WTC11 (cell line): ENCODE results near the gene WDR1. TPM values are rescaled to one million over a fixed set of nuclear protein-coding genes. Genes with fewer than 3 reads are reported as not detected.

ENCODE experiments used
- ATAC-seq: fragments of 200-7000 bp; cut with Tn5 transposase; 2 replicates; pipeline ENCODE4 v1.10.0; 2021; ENCODE audit warnings: mild to moderate bottlenecking, moderate library complexity
- CTCF ChIA-PET: fragments of 300-600 bp; sonication (Branson Sonifier 250); formaldehyde crosslinking; loops from one replicate; lab custom pipeline; 2021; ENCODE audit warnings: antibody characterized with exemption; lab: Charles Lee
- POLR2A ChIA-PET: fragments of 350-600 bp; sonication (Branson Sonifier 250); formaldehyde crosslinking; loops from one replicate; lab custom pipeline; 2021; ENCODE audit warnings: antibody characterized with exemption; lab: Charles Lee
- DNase-seq: peaks from one replicate; pipeline ENCODE4 v3.0.0; 2021; ENCODE audit warnings: low spot score
- H3K27ac Mint-ChIP-seq: 2 replicates; pipeline ENCODE4 v1.8.0; 2021; ENCODE audit warnings: mixed read lengths
- H3K27me3 Mint-ChIP-seq: 2 replicates; pipeline ENCODE4 v1.8.0; 2021; ENCODE audit warnings: low read depth, mild to moderate bottlenecking, moderate library complexity, mixed read lengths
- H3K36me3 Mint-ChIP-seq: 2 replicates; pipeline ENCODE4 v1.8.0; 2021; ENCODE audit warnings: mixed read lengths
- H3K4me1 Mint-ChIP-seq: 2 replicates; pipeline ENCODE4 v1.8.0; 2022; ENCODE audit warnings: mixed read lengths
- H3K4me3 Mint-ChIP-seq: 2 replicates; pipeline ENCODE4 v1.8.0; 2021; ENCODE audit warnings: mild to moderate bottlenecking, moderate library complexity, mixed read lengths
- H3K9me3 Mint-ChIP-seq: 2 replicates; pipeline ENCODE4 v1.8.0; 2021; ENCODE audit warnings: mixed read lengths
- AR ChIP-seq: fragments of 250-450 bp; sonication (Bioruptor Pico); IDR thresholded peaks from 2 replicates; pipeline ENCODE4 v1.9.0; 2021; ENCODE audit warnings: mild to moderate bottlenecking
- CREM ChIP-seq: sonication (generic); formaldehyde crosslinking; IDR thresholded peaks from 2 replicates; pipeline ENCODE4 v1.8.1; 2022; ENCODE audit warnings: mild to moderate bottlenecking, missing genetic modification reagents, moderate library complexity
- ETV6 ChIP-seq: sonication (generic); formaldehyde crosslinking; IDR thresholded peaks from 2 replicates; pipeline ENCODE4 v1.8.1; 2022; ENCODE audit warnings: mild to moderate bottlenecking, missing genetic modification reagents
- NR2C2 ChIP-seq: sonication (generic); formaldehyde crosslinking; IDR thresholded peaks from 2 replicates; pipeline ENCODE4 v1.8.0; 2022; ENCODE audit warnings: mild to moderate bottlenecking, missing genetic modification reagents
- PRDM15 ChIP-seq: sonication (generic); formaldehyde crosslinking; IDR thresholded peaks from 2 replicates; pipeline ENCODE4 v1.8.0; 2022; ENCODE audit warnings: missing genetic modification reagents
- SMAD4 ChIP-seq: sonication (generic); formaldehyde crosslinking; IDR thresholded peaks from 2 replicates; pipeline ENCODE4 v1.8.0; 2022; ENCODE audit warnings: mild to moderate bottlenecking, missing genetic modification reagents
- STAT6 ChIP-seq: sonication (generic); formaldehyde crosslinking; conservative IDR thresholded peaks from 2 replicates; pipeline ENCODE4 v1.8.1; 2023; ENCODE audit warnings: mild to moderate bottlenecking, low read depth, missing genetic modification reagents, moderate library complexity
- TEAD4 ChIP-seq: sonication (generic); formaldehyde crosslinking; IDR thresholded peaks from 2 replicates; pipeline ENCODE4 v1.8.0; 2022; ENCODE audit warnings: mild to moderate bottlenecking, missing genetic modification reagents
- ZNF121 ChIP-seq: sonication (generic); formaldehyde crosslinking; IDR thresholded peaks from 2 replicates; pipeline ENCODE4 v1.8.0; 2023; ENCODE audit warnings: missing genetic modification reagents
- ZNF219 ChIP-seq: sonication (generic); formaldehyde crosslinking; IDR thresholded peaks from 2 replicates; pipeline ENCODE4 v1.8.0; 2023; ENCODE audit warnings: missing genetic modification reagents, mild to moderate bottlenecking, borderline replicate concordance
- ZNF671 ChIP-seq: fragments of 250-450 bp; sonication (Bioruptor Pico); IDR thresholded peaks from 2 replicates; pipeline ENCODE4 v1.8.0; 2021; ENCODE audit warnings: mild to moderate bottlenecking
- total RNA-seq: library from RNA; stranded (reverse); gene quantifications from 3 replicates; pipeline ENCODE4 v1.2.3, GENCODE V29; 2021
- TF ChIP-seq, protein P1 (sequence below): sonication (generic); formaldehyde crosslinking; IDR thresholded peaks from 2 replicates; pipeline ENCODE4 v1.8.1; 2022; ENCODE audit warnings: missing genetic modification reagents, borderline replicate concordance
- TF ChIP-seq, protein P2 (sequence below): sonication (generic); formaldehyde crosslinking; IDR thresholded peaks from 2 replicates; pipeline ENCODE4 v1.8.0; 2023; ENCODE audit warnings: missing genetic modification reagents, mild to moderate bottlenecking, borderline replicate concordance
- TF ChIP-seq, protein P3 (sequence below): sonication (generic); formaldehyde crosslinking; IDR thresholded peaks from 2 replicates; pipeline ENCODE4 v1.8.0; 2023; ENCODE audit warnings: mild to moderate bottlenecking, missing genetic modification reagents
- TF ChIP-seq, protein P4 (sequence below): sonication (generic); formaldehyde crosslinking; IDR thresholded peaks from 2 replicates; pipeline ENCODE4 v1.8.1; 2023; ENCODE audit warnings: mild to moderate bottlenecking, missing genetic modification reagents, moderate library complexity

Gene WDR1
- total RNA-seq, 1 experiment from 2014 or later: 288 TPM

GRCh38 chr4:10080589-10081217 is 35.9 kb downstream of the WDR1 start (continued):
- TF ChIP-seq, protein P1, sequence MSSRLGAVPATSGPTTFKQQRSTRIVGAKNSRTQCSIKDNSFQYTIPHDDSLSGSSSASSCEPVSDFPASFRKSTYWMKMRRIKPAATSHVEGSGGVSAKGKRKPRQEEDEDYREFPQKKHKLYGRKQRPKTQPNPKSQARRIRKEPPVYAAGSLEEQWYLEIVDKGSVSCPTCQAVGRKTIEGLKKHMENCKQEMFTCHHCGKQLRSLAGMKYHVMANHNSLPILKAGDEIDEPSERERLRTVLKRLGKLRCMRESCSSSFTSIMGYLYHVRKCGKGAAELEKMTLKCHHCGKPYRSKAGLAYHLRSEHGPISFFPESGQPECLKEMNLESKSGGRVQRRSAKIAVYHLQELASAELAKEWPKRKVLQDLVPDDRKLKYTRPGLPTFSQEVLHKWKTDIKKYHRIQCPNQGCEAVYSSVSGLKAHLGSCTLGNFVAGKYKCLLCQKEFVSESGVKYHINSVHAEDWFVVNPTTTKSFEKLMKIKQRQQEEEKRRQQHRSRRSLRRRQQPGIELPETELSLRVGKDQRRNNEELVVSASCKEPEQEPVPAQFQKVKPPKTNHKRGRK (CRISPR knock-in tag): no peak
- no peak for TF ChIP-seq AR (CRISPR knock-in tag)
- TF ChIP-seq TEAD4: no peak

GRCh38 chr4:10079912-10080588 is 36.5 kb downstream of the WDR1 start:
- no peaks in the 10 kb centered on the region for H3K27me3 Mint-ChIP-seq
- POLR2A ChIA-PET: no interaction called here
- CTCF ChIA-PET: no interaction called here
- no peak for ATAC-seq
- no peak overlapping the region for H3K4me3 Mint-ChIP-seq
- H3K4me1 Mint-ChIP-seq: no peaks in the 10 kb centered on the region
- peak; percentile 0 for DNase-seq
- H3K27ac Mint-ChIP-seq: no peak overlapping the region
- H3K9me3 Mint-ChIP-seq: no peaks in the 10 kb centered on the region
- peaks cover 81% of the 10 kb centered on the region for H3K36me3 Mint-ChIP-seq
- no peak for TF ChIP-seq ZNF121 (CRISPR knock-in tag)
- no peak for TF ChIP-seq ETV6 (CRISPR knock-in tag)
- TF ChIP-seq, protein P2, sequence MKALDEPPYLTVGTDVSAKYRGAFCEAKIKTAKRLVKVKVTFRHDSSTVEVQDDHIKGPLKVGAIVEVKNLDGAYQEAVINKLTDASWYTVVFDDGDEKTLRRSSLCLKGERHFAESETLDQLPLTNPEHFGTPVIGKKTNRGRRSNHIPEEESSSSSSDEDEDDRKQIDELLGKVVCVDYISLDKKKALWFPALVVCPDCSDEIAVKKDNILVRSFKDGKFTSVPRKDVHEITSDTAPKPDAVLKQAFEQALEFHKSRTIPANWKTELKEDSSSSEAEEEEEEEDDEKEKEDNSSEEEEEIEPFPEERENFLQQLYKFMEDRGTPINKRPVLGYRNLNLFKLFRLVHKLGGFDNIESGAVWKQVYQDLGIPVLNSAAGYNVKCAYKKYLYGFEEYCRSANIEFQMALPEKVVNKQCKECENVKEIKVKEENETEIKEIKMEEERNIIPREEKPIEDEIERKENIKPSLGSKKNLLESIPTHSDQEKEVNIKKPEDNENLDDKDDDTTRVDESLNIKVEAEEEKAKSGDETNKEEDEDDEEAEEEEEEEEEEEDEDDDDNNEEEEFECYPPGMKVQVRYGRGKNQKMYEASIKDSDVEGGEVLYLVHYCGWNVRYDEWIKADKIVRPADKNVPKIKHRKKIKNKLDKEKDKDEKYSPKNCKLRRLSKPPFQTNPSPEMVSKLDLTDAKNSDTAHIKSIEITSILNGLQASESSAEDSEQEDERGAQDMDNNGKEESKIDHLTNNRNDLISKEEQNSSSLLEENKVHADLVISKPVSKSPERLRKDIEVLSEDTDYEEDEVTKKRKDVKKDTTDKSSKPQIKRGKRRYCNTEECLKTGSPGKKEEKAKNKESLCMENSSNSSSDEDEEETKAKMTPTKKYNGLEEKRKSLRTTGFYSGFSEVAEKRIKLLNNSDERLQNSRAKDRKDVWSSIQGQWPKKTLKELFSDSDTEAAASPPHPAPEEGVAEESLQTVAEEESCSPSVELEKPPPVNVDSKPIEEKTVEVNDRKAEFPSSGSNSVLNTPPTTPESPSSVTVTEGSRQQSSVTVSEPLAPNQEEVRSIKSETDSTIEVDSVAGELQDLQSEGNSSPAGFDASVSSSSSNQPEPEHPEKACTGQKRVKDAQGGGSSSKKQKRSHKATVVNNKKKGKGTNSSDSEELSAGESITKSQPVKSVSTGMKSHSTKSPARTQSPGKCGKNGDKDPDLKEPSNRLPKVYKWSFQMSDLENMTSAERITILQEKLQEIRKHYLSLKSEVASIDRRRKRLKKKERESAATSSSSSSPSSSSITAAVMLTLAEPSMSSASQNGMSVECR: no peak
- TF ChIP-seq PRDM15 (CRISPR knock-in tag): no peak
- TF ChIP-seq ZNF219 (CRISPR knock-in tag): no peak
- TF ChIP-seq ZNF671 (CRISPR knock-in tag): no peak
- TF ChIP-seq, protein P3, sequence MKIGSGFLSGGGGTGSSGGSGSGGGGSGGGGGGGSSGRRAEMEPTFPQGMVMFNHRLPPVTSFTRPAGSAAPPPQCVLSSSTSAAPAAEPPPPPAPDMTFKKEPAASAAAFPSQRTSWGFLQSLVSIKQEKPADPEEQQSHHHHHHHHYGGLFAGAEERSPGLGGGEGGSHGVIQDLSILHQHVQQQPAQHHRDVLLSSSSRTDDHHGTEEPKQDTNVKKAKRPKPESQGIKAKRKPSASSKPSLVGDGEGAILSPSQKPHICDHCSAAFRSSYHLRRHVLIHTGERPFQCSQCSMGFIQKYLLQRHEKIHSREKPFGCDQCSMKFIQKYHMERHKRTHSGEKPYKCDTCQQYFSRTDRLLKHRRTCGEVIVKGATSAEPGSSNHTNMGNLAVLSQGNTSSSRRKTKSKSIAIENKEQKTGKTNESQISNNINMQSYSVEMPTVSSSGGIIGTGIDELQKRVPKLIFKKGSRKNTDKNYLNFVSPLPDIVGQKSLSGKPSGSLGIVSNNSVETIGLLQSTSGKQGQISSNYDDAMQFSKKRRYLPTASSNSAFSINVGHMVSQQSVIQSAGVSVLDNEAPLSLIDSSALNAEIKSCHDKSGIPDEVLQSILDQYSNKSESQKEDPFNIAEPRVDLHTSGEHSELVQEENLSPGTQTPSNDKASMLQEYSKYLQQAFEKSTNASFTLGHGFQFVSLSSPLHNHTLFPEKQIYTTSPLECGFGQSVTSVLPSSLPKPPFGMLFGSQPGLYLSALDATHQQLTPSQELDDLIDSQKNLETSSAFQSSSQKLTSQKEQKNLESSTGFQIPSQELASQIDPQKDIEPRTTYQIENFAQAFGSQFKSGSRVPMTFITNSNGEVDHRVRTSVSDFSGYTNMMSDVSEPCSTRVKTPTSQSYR (CRISPR knock-in tag): no peak
- no peak for TF ChIP-seq NR2C2 (CRISPR knock-in tag)
- no peak for TF ChIP-seq CREM (CRISPR knock-in tag)
- TF ChIP-seq SMAD4: no peak
- no peak for TF ChIP-seq STAT6 (CRISPR knock-in tag)
- TF ChIP-seq, protein P4, sequence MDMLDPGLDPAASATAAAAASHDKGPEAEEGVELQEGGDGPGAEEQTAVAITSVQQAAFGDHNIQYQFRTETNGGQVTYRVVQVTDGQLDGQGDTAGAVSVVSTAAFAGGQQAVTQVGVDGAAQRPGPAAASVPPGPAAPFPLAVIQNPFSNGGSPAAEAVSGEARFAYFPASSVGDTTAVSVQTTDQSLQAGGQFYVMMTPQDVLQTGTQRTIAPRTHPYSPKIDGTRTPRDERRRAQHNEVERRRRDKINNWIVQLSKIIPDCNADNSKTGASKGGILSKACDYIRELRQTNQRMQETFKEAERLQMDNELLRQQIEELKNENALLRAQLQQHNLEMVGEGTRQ (CRISPR knock-in tag): no peak
